Neural cell (in vitro differentiated cells): ENCODE data around the gene FGF21.

ENCODE experiments used
- EP300 ChIP-seq: fragments of 450-650 bp; conservative IDR thresholded peaks from 2 replicates; pipeline ENCODE4 v1.6.1; 2014; ENCODE audit warnings: antibody characterized with exemption, mild to moderate bottlenecking, moderate library complexity; ENCODE audit not compliant: poor library complexity, severe bottlenecking
- EZH2 ChIP-seq: fragments of 200-600, 300-800 bp; shearing (Covaris generic), sonication (generic); IDR thresholded peaks from 2 replicates; pipeline ENCODE4 v1.6.1; 2014; ENCODE audit warnings: antibody characterized with exemption, low read length, borderline replicate concordance, mild to moderate bottlenecking; ENCODE audit not compliant: insufficient read depth, poor library complexity, severe bottlenecking
- MXI1 ChIP-seq: fragments of 450-650 bp; conservative IDR thresholded peaks from 2 replicates; pipeline ENCODE4 v1.6.1; 2014; ENCODE audit warnings: antibody characterized with exemption, mild to moderate bottlenecking; ENCODE audit not compliant: poor library complexity, severe bottlenecking
- POLR2AphosphoS5 ChIP-seq: IDR thresholded peaks from 2 replicates; pipeline ENCODE4 v1.6.1; 2012
- RAD21 ChIP-seq: fragments of 450-650 bp; conservative IDR thresholded peaks from 2 replicates; pipeline ENCODE4 v1.6.1; 2014; ENCODE audit warnings: antibody characterized with exemption, mild to moderate bottlenecking, moderate library complexity
- REST ChIP-seq: IDR thresholded peaks from 2 replicates; pipeline ENCODE4 v1.6.1; 2012; ENCODE audit warnings: borderline replicate concordance
- SMC3 ChIP-seq: fragments of 450-650 bp; conservative IDR thresholded peaks from 2 replicates; pipeline ENCODE4 v1.6.1; 2014; ENCODE audit warnings: antibody characterized with exemption, mild to moderate bottlenecking, moderate library complexity; ENCODE audit not compliant: poor library complexity
- TAF1 ChIP-seq: IDR thresholded peaks from 2 replicates; pipeline ENCODE4 v1.6.1; 2012; ENCODE audit warnings: low read depth
- TF ChIP-seq, protein P1 (sequence below): fragments of 450-650 bp; IDR thresholded peaks from 2 replicates; pipeline ENCODE4 v1.5.1; 2014; ENCODE audit warnings: antibody characterized with exemption, mild to moderate bottlenecking, moderate library complexity; ENCODE audit not compliant: poor library complexity, severe bottlenecking

DNA sequence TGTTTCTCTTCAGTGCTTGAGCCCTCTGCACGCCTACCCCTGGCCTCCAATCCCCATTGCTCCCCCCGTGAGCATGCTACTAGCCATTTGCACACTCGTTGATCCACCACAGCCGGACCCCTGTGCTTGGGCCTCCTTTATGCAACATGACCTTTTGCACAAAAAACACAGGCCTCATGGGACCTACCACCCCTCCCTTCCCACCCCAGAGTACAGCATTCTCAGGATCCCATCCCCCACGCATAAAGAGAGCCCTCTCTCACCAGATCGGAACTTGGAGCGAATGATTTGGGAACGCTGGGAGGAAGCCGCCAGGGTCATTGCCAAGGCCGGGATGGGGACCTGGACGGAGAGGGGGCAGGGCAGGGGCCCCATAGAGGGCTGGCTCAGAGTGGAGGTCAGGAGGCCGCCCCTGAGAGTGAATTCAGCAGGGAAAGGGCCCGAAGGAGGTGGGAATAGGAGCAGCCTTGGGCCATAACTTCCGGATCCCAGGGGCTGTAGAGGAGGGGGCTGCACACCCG is 36.6 kb upstream of the FGF21 start:
- TF ChIP-seq EP300 (no peak), REST (no peak), EZH2 (no peak), POLR2AphosphoS5 (no peak), TAF1 (no peak), RAD21 (no peak), MXI1 (no peak), SMC3 (no peak)
- TF ChIP-seq, protein P1, sequence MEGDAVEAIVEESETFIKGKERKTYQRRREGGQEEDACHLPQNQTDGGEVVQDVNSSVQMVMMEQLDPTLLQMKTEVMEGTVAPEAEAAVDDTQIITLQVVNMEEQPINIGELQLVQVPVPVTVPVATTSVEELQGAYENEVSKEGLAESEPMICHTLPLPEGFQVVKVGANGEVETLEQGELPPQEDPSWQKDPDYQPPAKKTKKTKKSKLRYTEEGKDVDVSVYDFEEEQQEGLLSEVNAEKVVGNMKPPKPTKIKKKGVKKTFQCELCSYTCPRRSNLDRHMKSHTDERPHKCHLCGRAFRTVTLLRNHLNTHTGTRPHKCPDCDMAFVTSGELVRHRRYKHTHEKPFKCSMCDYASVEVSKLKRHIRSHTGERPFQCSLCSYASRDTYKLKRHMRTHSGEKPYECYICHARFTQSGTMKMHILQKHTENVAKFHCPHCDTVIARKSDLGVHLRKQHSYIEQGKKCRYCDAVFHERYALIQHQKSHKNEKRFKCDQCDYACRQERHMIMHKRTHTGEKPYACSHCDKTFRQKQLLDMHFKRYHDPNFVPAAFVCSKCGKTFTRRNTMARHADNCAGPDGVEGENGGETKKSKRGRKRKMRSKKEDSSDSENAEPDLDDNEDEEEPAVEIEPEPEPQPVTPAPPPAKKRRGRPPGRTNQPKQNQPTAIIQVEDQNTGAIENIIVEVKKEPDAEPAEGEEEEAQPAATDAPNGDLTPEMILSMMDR, result no peak
